Transverse colon (tissue), 4 donors: ENCODE measurements around the gene EWSR1. TPM values are rescaled to one million over a fixed set of nuclear protein-coding genes. Genes with fewer than 3 reads are reported as not detected.

Experiments used
- DNase-seq: peaks from one replicate; pipeline ENCODE4 v3.0.0-alpha.2; 2019
- H3K27ac ChIP-seq, 4 donors: fragments of 200-600 bp; sonication (generic); 2 replicates each; pipeline ENCODE4 v1.5.1; 2016 to 2018; ENCODE audit warnings: inconsistent platforms in 4 of 4
- H3K27me3 ChIP-seq: fragments of 200-600 bp; sonication (generic); 2 replicates; pipeline ENCODE4 v1.5.1; 2017; ENCODE audit warnings: inconsistent platforms
- H3K36me3 ChIP-seq, 4 donors: fragments of 200-600 bp; sonication (generic); 2 replicates each; pipeline ENCODE4 v1.5.1; 2017 to 2019; ENCODE audit warnings: inconsistent platforms in 4 of 4
- H3K4me1 ChIP-seq, 4 donors: fragments of 200-600 bp; sonication (generic); 2 replicates each; pipeline ENCODE4 v1.5.1; 2017 to 2020; ENCODE audit warnings: inconsistent platforms in 4 of 4
- H3K4me3 ChIP-seq, 4 donors: fragments of 200-600 bp; sonication (generic); 1 replicate in 1 of 4; 2 replicates in 3 of 4; pipeline versions ENCODE4 v1.5.1 to v1.6.1; 2017 to 2019; ENCODE audit warnings: inconsistent platforms in 4 of 4
- H3K9me3 ChIP-seq, 2 donors: fragments of 200-600 bp; sonication (generic); 2 replicates each; pipeline ENCODE4 v1.5.1; 2017 to 2019; ENCODE audit warnings: inconsistent platforms in 2 of 2
- EP300 ChIP-seq: sonication (generic); formaldehyde crosslinking; IDR thresholded peaks from one replicate; pipeline ENCODE4 v1.6.1; 2017; ENCODE audit warnings: antibody characterized with exemption, low read depth
- POLR2A ChIP-seq: fragments of 450-650 bp; IDR thresholded peaks from one replicate; pipeline ENCODE4 v1.6.1; 2016; ENCODE audit warnings: antibody characterized with exemption, mild to moderate bottlenecking, moderate library complexity
- POLR2AphosphoS5 ChIP-seq, 3 donors: sonication (generic); formaldehyde crosslinking; IDR thresholded peaks; one replicate each; pipeline ENCODE4 v1.6.1; 2016; ENCODE audit warnings: antibody characterized with exemption in 3 of 3
- WGBS, 2 donors: methylation state at CpG; one replicate each; pipeline ENCODE4 v1.1.5; 2018; ENCODE audit warnings: low coverage in 1 of 2; 5-methylcytosine and 5-hydroxymethylcytosine counted together
- in situ Hi-C, 4 donors: fragments of 200-750 bp; cut with MboI; loops; one replicate each; pipeline versions ENCODE4 v1.15.0 to v1.15.1; 2017; ENCODE audit warnings: low sequenced_read_pairs in 3 of 4, low pct_ligation_motif_present in 1 of 4, low pct_unique_long_range_greater_than_20kb in 1 of 4
- intact Hi-C: fragments of 100-400 bp; cut with DNase I; formaldehyde crosslinking; loops from one replicate; pipeline ENCODE4 v1.15.1; 2023; ENCODE audit warnings: low total_unique reads
- total RNA-seq, 4 donors: library from RNA; depleted of rRNA; stranded (reverse); fragments of >200 nt; gene quantifications; one replicate each; pipeline ENCODE4 v1.1.0, GENCODE V29; 2016
- TF ChIP-seq, protein P1 (sequence below), 5 experiments: fragments of 200-600 bp in 3 of 5; fragments of 450-650 bp in 2 of 5; sonication (generic) in 3 of 5; IDR thresholded peaks; 1 replicate in 2 of 5; 2 replicates in 3 of 5; pipeline ENCODE4 v1.5.1; 2016 to 2017; ENCODE audit warnings: antibody characterized with exemption in 5 of 5, inconsistent platforms in 3 of 5, mild to moderate bottlenecking in 2 of 5, moderate library complexity in 1 of 5

EWSR1 gene
- total RNA-seq, 4 donors from 2014 or later = 196 to 318 (median 205) TPM

GRCh38 chr22:29302681-29303465, 34.8 kb downstream of the EWSR1 start:
- no peak for DNase-seq
- intact Hi-C loops = loop anchor here (2.0 kb wide), 1 partner anchor 56 kb away; no protein-coding TSS in a partner anchor
- H3K27ac ChIP-seq = peak overlapping the region in 1 of 4 donors; percentile 11
- in situ Hi-C loops = no loop called here
- peaks cover 0 to 21% (median 9%) of the 10 kb centered on the region in 4 donors for H3K36me3 ChIP-seq
- no peaks in the 10 kb centered on the region for H3K27me3 ChIP-seq
- no peak overlapping the region for H3K4me3 ChIP-seq
- no peak for TF ChIP-seq POLR2A
- TF ChIP-seq POLR2AphosphoS5 (IDR thresholded peaks at IDR 0.05) = no peak
- TF ChIP-seq EP300 = no peak
- TF ChIP-seq, protein P1, sequence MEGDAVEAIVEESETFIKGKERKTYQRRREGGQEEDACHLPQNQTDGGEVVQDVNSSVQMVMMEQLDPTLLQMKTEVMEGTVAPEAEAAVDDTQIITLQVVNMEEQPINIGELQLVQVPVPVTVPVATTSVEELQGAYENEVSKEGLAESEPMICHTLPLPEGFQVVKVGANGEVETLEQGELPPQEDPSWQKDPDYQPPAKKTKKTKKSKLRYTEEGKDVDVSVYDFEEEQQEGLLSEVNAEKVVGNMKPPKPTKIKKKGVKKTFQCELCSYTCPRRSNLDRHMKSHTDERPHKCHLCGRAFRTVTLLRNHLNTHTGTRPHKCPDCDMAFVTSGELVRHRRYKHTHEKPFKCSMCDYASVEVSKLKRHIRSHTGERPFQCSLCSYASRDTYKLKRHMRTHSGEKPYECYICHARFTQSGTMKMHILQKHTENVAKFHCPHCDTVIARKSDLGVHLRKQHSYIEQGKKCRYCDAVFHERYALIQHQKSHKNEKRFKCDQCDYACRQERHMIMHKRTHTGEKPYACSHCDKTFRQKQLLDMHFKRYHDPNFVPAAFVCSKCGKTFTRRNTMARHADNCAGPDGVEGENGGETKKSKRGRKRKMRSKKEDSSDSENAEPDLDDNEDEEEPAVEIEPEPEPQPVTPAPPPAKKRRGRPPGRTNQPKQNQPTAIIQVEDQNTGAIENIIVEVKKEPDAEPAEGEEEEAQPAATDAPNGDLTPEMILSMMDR (IDR thresholded peaks at IDR 0.05) = no peak
- H3K9me3 ChIP-seq = no peaks in the 10 kb centered on the region
- 48% methylated on average over 10 of the region's 13 CpGs; no CpG with 5 or more reads in 1 of the 2 donors for WGBS, 2 donors
- peaks cover 5 to 27% (median 20%) of the 10 kb centered on the region in 4 donors for H3K4me1 ChIP-seq

DNA sequence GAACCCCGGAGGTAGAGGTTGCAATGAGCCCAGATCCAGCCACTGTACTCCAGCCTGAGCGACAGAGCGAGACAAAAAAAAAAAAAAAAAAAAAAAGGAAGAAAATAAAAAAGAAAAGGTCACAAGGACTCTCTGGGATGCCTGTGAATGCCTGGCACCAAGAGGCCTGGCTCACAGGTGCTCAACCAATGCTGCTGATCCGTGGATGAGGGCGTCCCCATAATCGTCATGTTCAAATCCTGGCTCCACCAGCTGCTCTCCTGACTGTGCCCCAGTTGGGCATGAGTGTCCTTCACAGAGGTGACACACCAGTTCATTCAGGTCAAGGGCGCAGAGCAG, 37.7 kb downstream of the EWSR1 start:
- intact Hi-C loops = no loop called here
- 26 to 46% methylated on average over 3 to 7 of the region's 7 CpGs for WGBS, 2 donors

GRCh38 chr22:29306175-29306834, 38.2 kb downstream of the EWSR1 start, which contains the start of gene GAS2L1:
GAS2L1 (plus strand) TSS chr22:29306650; CDS start chr22:29308106, 1,456 bp downstream.
- in situ Hi-C loops (no loop called here), intact Hi-C loops (no loop called here)
- DNase-seq = peak; percentile 89
- Histone ChIP-seq H3K27me3 (no peaks in the 10 kb centered on the region), H3K36me3 (no peaks in the 10 kb centered on the region), H3K4me3 (peak within 1 kb of the TSS; percentile 63 to 91 (median 78)), H3K27ac (peak within 1 kb of the TSS; percentile 84 to 96 (median 90)), H3K4me1 (peaks cover 33 to 61% (median 53%) of the 10 kb centered on the region in 4 donors), H3K9me3 (no peaks in the 10 kb centered on the region)
- 1% methylated on average over 37 of the region's 40 CpGs; no CpG with 5 or more reads in 1 of the 2 donors for WGBS, 2 donors
- TF ChIP-seq POLR2A (no peak), POLR2AphosphoS5 (IDR thresholded peaks at IDR 0.05) (peak in 2 of 3 donors; percentile 15 to 17)
- TF ChIP-seq, protein P1 (IDR thresholded peaks at IDR 0.05) = peak; percentile 61 to 74 (median 70)

More for the DNA sequence above, 37.7 kb downstream of the EWSR1 start:
- H3K36me3 ChIP-seq = no peaks in the 10 kb centered on the region
- in situ Hi-C loops = no loop called here
- peak overlapping the region; percentile 84 to 96 (median 90) for H3K27ac ChIP-seq
- TF ChIP-seq EP300 (no peak), POLR2A (no peak), POLR2AphosphoS5 (IDR thresholded peaks at IDR 0.05) (no peak)
- TF ChIP-seq, protein P1 (IDR thresholded peaks at IDR 0.05) = no peak
- peaks cover 31 to 56% (median 48%) of the 10 kb centered on the region in 4 donors for H3K4me1 ChIP-seq
- peak overlapping the region in 2 of 4 donors; percentile 63 to 91 for H3K4me3 ChIP-seq
- DNase-seq = no peak
- no peaks in the 10 kb centered on the region for H3K27me3 ChIP-seq
- no peaks in the 10 kb centered on the region for H3K9me3 ChIP-seq
